Measurements from ENCODE around the gene ZNF438.
"Not testable (repeated sequence)": the region's sequence is repeated elsewhere in the genome, so short reads cannot be mapped to it uniquely, and the experiment has no call there.

The ZNF438 gene

GRCh38 chr10:30821261-30821993 is 210.2 kb downstream of the ZNF438 start:
- DNase-seq: no peak

DNA sequence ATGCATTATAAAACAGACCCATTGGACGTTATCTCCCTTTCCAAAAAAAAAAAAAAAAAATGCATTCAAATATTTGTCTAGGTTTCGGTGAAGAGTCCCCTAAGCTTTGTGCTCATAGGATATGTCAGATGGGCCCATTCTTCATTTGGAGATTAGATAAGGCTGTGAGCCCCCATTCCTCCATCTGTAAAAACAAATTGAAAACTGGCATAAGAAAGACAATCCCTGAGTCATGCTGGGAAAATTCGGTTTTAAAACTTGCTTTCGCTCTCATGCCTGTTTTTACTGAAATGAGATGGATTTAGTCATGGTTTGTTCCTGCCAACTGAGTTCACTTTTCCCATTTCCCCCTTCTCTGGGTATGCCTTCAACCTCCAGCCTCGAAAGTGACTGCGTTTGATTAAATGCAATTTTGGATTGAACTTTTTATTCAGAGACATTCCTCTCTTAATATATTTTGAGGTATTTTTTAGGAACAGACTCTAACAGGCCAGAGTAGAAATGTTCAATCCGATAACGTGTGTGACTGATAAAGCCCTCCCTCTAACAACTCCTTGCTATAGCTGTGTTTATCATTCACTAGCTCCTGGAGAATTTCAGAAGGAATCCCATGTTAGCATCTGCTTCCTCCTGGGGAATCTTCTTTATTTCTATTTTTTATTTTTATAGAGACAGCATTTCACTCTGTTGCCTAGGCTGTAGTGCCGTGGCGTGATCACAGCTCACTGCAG is 211.2 kb downstream of the ZNF438 start:
- DNase-seq: no peak

DNA sequence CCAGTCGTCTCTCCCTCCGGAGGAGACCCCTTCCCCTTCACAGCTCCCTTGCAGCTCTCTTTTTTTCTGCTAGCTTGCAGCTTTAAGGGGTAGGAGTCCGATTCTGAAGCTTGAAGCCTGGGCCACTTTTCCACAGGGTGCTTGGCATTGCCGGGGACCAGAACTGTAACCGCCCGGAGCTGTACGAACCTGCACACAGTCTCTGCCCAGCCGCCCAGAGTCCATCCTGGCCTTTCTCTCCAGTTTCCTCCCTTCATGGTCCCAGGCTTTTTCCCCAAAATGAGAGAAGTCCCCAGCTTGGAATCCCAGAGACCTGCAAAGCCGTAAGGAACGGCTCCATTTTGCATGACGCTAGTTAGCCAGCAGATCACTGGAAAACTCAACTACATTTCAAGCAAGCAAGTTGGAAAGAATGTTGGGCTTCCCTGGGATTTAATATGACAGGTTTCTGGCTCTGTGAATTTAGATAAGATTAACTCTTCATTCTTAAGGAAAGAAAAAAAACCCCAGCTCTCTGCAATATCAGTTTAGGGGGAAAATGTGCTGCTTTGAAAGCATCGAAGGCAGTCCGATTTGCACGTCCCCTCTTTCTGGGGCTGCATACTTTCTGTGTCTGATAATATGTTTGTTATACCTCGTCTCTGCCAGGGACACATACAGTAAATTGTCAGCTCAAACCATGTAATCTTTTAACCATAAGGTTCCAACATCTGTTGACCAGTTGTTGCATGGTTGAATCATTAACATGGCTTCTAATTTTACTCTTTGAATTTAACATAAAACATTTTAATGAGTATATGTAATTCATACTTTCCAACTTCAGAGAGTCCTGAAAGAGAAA is 212.1 kb downstream of the ZNF438 start:
- DNase-seq: no peak

DNA sequence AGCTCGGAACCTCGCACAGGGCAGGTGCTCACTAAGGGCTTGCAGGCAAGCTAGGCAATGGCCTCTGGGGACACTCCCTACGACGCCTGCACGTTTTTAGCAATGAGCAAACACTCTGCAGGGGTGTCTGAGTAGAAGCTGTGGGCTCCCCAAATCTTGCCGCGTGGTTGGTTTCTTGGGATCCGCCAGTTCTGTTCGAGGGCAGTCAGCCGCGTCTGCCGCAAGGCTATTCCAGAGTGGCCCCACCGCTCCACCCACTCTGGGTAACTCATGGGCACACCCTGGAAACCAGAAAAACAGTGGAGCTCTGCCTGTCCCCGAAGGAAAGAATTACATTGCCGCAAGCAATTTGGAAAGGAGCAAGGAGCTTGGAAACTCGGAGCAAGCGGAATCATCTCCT is 212.8 kb downstream of the ZNF438 start:
- no peak for DNase-seq

DNA sequence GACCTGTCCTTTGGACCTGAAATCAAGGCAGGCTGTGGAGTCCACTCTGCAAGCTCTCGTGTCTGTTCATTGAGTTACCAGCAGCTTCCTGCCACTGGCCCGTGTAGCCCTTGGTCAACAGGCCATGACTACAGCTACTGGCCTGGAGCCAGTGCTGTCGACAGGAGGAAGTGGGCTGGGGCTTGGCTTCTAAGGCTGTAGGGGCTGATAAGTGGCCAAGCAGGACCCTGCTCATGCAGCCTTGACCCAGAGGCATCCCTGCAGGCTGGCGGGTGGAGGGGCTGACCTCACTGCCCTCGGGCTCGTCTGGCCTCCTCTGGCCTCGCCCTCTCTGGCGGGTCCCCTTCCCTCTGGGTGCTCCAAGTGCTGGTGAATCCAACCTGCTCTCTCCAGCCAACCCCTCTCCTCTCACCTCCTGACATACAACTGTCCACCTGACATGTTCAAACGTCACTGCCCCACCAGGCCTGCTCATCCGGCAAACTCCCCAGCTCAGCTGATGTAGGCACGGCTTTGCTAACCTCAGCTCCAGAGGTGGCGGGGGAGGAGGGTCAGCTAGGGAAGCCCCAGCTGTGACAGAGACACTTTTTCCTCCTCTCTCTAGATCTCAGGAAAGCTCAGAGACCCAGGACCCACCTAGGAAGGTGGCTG is 213.5 kb downstream of the ZNF438 start:
- no peak for DNase-seq

- no peak for DNase-seq
Measured at GRCh38 chr10:30817541-30817940, 214.1 kb downstream of the ZNF438 start.

DNA sequence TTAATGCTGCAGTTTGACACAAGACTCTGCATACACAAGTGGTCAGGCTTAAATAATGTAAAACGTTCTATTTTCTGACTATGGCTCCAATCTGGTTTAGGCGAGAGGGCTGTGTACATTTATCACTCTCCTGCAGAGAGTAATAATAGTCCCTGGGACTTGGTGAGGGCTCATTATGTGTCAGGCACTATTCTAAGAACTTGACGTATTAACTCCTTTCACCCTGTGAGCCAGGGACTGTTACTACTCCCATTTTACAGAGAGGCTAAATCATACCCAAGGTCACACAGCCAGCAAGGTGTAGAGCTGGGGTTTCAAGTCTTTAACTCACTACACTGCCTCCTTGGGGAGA is 214.9 kb downstream of the ZNF438 start:
- DNase-seq: no peak

GRCh38 chr10:30816159-30816819 is 215.4 kb downstream of the ZNF438 start:
- no peak for DNase-seq

GRCh38 chr10:30813872-30814481 is 217.7 kb downstream of the ZNF438 start:
- no peak for DNase-seq

- DNase-seq: no peak
Measured at GRCh38 chr10:30812018-30812851, 219.4 kb downstream of the ZNF438 start.

GRCh38 chr10:30811276-30812017 is 220.2 kb downstream of the ZNF438 start:
- no peak for DNase-seq

DNA sequence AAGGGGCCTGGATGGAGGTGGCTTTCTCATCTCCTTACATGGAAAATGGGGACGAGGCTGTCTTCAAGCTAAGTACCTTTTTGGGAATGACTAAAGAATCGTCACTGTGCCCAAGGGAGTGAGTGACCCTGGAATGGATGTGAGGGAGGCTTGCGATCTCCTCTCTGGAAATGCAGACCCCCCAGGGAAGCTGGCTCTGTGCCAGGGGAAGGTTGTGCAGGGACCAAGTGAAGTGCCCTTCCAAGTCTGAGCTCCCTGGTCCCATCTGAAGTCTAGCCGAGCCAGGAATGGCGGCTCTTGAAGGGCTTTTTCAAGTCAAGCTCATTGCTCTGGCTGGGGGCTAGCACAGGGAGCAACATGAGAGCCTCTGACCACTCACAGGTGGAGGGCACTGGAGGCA is 221.2 kb downstream of the ZNF438 start:
- no peak for DNase-seq

DNA sequence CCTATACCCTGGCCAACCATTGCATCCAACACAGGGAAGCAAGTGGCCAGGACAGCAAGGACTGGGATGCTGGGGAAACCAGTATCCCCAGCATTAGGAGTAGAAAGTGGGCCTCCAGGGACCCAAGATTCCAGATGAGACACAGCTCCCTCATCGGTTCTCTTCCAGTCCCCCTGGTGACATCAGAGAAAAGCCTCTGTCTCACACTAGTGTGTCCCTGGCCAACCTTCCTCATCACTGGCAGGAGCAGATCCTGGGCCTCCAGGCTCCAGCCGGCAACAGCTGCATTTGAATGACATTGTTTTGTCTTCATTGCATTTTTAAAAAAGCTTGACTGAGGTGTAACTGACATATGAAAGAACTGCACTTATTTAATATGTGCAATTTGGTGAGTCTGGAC is 224.8 kb downstream of the ZNF438 start:
- no peak for DNase-seq

- DNase-seq: no peak
Measured at GRCh38 chr10:30805061-30805460, 226.6 kb downstream of the ZNF438 start.

DNA sequence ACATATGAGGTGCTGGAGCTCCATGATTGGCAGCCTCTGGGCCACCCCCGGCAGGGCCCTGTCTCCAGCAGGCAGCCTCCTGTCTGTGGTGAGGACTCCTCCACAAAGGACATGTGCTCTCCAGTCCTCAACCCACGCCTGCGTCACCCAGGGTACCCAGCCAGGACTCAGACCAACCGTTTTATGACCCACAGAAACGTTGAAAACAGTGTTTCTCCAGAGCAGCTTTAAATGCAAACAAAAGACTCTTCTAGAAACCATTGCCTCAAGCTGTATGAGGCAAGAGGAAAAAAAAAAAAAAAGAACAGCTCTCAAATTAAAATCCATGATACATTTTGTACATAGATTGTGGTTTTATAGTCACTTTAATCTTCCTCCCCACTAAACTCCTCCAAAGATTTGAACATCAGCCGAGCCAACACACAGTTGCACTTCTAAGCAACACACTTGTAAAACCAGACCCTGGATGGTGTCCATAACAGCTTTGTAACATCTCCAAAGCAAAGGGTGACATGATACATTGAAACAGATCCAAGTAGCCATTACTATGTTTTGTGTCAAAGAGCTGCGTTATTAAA is 227.1 kb downstream of the ZNF438 start:
- DNase-seq: no peak

DNA sequence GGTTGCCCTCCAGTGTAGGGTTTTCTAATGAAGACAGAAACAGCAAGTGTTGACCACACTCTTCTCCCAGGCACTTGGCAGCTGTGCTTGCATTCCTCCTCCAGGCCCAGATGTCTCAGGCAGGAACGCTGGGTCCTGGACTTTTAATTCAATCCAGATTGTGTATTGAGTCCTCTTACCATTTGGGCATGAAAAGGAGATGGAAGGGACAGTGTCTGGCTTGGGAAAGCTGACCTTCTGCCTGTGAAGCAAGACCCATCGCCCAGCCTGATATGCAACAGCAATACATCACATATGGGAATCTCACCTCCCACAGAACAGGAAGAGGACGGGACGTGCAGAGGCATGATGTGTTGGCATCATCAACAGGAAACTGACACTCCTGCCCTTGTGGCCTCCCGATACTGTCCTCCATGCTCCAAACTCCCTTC is 227.8 kb downstream of the ZNF438 start:
- no peak for DNase-seq

GRCh38 chr10:30803058-30803457 is 228.6 kb downstream of the ZNF438 start:
- no peak for DNase-seq

DNA sequence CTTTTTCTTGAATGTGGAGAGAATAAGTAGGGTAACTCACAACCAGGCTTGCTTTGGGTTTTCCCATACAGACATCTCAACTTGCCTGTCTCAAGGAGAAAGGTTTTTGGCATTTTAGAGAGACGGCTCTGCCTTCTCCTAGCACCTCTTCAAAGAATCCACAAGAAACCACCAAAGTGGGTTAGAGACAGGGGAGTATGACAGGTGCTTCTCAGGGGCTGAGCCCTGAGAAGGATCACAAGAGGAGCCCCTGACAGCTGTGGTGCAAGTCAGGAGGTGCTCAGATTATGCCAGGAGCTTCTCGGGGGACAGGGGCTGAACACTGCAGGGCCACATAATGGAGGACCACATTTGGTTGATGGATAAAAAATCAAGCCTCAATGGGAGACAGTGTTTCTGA is 231.3 kb downstream of the ZNF438 start:
- no peak for DNase-seq

DNA sequence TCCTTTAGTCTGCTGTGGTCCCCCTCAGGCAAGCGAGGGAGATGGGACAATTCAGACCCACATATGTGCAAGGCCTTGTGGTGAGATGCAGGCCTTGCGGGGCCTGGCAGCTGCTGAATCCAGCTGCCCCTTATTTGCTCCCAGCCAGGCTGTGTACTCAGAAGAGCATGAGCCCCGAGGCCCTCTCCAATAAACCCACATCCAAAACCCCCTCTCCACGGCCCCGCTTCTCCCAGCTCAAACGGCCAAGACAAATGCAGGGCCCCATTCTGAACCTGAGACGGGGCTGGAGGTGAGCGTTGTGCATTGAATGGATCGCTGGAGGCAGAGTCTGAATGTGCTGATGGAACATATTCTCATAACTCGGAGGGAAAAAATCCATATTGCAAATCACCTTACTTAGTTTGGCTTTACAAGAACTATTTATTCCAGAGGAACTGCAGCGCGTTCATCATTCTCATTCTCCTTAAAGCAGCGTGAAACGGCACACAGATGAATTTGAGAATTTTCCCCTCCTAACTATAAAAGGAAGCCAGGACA is 232.9 kb downstream of the ZNF438 start:
- no peak for DNase-seq

GRCh38 chr10:30795024-30795423 is 236.6 kb downstream of the ZNF438 start:
- not testable (repeated sequence) for DNase-seq
